WTC11 (cell line): ENCODE results near the gene PCSK9. TPM values are rescaled to one million over a fixed set of nuclear protein-coding genes. Genes with fewer than 3 reads are reported as not detected.

Experiments used
- AFF4 ChIP-seq: sonication (generic); formaldehyde crosslinking; IDR thresholded peaks from 2 replicates; pipeline ENCODE4 v1.8.1; 2023; ENCODE audit warnings: mild to moderate bottlenecking, missing genetic modification reagents, borderline replicate concordance
- ATF6 ChIP-seq: sonication (generic); formaldehyde crosslinking; IDR thresholded peaks from 2 replicates; pipeline ENCODE4 v1.8.1; 2023; ENCODE audit warnings: mild to moderate bottlenecking, missing genetic modification reagents
- ESRRA ChIP-seq: sonication (generic); formaldehyde crosslinking; IDR thresholded peaks from 2 replicates; pipeline ENCODE4 v1.8.1; 2022; ENCODE audit warnings: mild to moderate bottlenecking, missing genetic modification reagents, borderline replicate concordance
- FOXP1 ChIP-seq: sonication (generic); formaldehyde crosslinking; IDR thresholded peaks from 2 replicates; pipeline ENCODE4 v1.8.0; 2022; ENCODE audit warnings: missing genetic modification reagents, mild to moderate bottlenecking, moderate library complexity, borderline replicate concordance
- GABPB1 ChIP-seq: sonication (generic); formaldehyde crosslinking; IDR thresholded peaks from 2 replicates; pipeline ENCODE4 v1.8.1; 2023; ENCODE audit warnings: mild to moderate bottlenecking, missing genetic modification reagents
- MXD4 ChIP-seq: fragments of 250-450 bp; sonication (Bioruptor Pico); IDR thresholded peaks from 2 replicates; pipeline ENCODE4 v1.8.0; 2021; ENCODE audit warnings: mild to moderate bottlenecking, moderate library complexity, borderline replicate concordance
- NFE2L1 ChIP-seq: sonication (generic); formaldehyde crosslinking; IDR thresholded peaks from 2 replicates; pipeline ENCODE4 v1.8.1; 2023; ENCODE audit warnings: missing genetic modification reagents
- PRDM15 ChIP-seq: sonication (generic); formaldehyde crosslinking; IDR thresholded peaks from 2 replicates; pipeline ENCODE4 v1.8.0; 2022; ENCODE audit warnings: missing genetic modification reagents
- SMAD4 ChIP-seq: sonication (generic); formaldehyde crosslinking; IDR thresholded peaks from 2 replicates; pipeline ENCODE4 v1.8.0; 2022; ENCODE audit warnings: mild to moderate bottlenecking, missing genetic modification reagents
- STAT6 ChIP-seq: sonication (generic); formaldehyde crosslinking; conservative IDR thresholded peaks from 2 replicates; pipeline ENCODE4 v1.8.1; 2023; ENCODE audit warnings: mild to moderate bottlenecking, low read depth, missing genetic modification reagents, moderate library complexity
- ZNF138 ChIP-seq: sonication (generic); formaldehyde crosslinking; conservative IDR thresholded peaks from 2 replicates; pipeline ENCODE4 v1.8.1; 2022; ENCODE audit warnings: mild to moderate bottlenecking, moderate library complexity, missing genetic modification reagents
- ZNF281 ChIP-seq: sonication (generic); formaldehyde crosslinking; IDR thresholded peaks from 2 replicates; pipeline ENCODE4 v1.8.0; 2023; ENCODE audit warnings: mild to moderate bottlenecking, missing genetic modification reagents
- total RNA-seq: library from RNA; stranded (reverse); gene quantifications from 3 replicates; pipeline ENCODE4 v1.2.3, GENCODE V29; 2021

Gene PCSK9
- total RNA-seq, 1 experiment from 2014 or later = 73.2 TPM

- no peak for TF ChIP-seq PRDM15 (CRISPR knock-in tag)
- no peak for TF ChIP-seq ATF6 (CRISPR knock-in tag)
- TF ChIP-seq ESRRA = no peak
- TF ChIP-seq GABPB1 = no peak
- TF ChIP-seq FOXP1 (CRISPR knock-in tag) = no peak
- no peak for TF ChIP-seq ZNF281 (CRISPR knock-in tag)
- no peak for TF ChIP-seq MXD4 (CRISPR knock-in tag)
- no peak for TF ChIP-seq ZNF138 (CRISPR knock-in tag)
- TF ChIP-seq SMAD4 = no peak
- no peak for TF ChIP-seq AFF4 (CRISPR knock-in tag)
- no peak for TF ChIP-seq NFE2L1
- TF ChIP-seq STAT6 = no peak
Observed at GRCh38 chr1:55043011-55043410, 3.7 kb downstream of the PCSK9 start (continued).
